Parietal lobe (tissue), 2 donors: ENCODE results near the gene TMEM101. TPM values are rescaled to one million over a fixed set of nuclear protein-coding genes. Genes with fewer than 3 reads are reported as not detected.

ENCODE experiments used
- small RNA-seq: library from RNA; depleted of rRNA; stranded (forward); fragments of <200 nt; gene quantifications from one replicate; pipeline ENCODE3, GENCODE V24; 2014; ENCODE audit warnings: low replicate concordance
- total RNA-seq: library from RNA; depleted of rRNA; stranded (reverse); fragments of >200 nt; gene quantifications from one replicate; pipeline ENCODE4 v1.2.3, GENCODE V29; 2014

Gene TMEM101
- total RNA-seq = 21.0 TPM

GRCh38 chr17:44014437-44015172, at the start of gene TMEM101:
Gene TMEM101 (minus strand): TSS chr17:44014963. CDS start chr17:44014952, 11 bp downstream.

GRCh38 chr17:44004077-44004760, 10.5 kb downstream of the TMEM101 start, which contains the start of gene NAGS:
Gene NAGS (plus strand): TSS chr17:44004622. CDS start chr17:44004664, 42 bp downstream.

Small RNA genes lying within 50 kb of the gene (small RNA-seq; reads per million reads assigned to genes)
- not detected for gene RF00012

Other genes with a start within 250 kb of the TMEM101 start
- gene DUSP3, start 236.0 kb downstream of the TMEM101 start, total RNA-seq = 38.2 TPM
- gene CFAP97D1, start 234.5 kb downstream of the TMEM101 start, total RNA-seq = not detected
- gene MPP3, start 181.8 kb downstream of the TMEM101 start, total RNA-seq = 58.5 TPM
- gene CD300LG, start 167.8 kb downstream of the TMEM101 start, total RNA-seq = not detected
- gene MPP2, start 107.4 kb downstream of the TMEM101 start, total RNA-seq = 17.5 TPM
- not detected for gene PPY, start 72.5 kb downstream of the TMEM101 start, total RNA-seq
- not detected for gene PYY, start 61.0 kb downstream of the TMEM101 start, total RNA-seq
- not detected for gene NAGS, start 10.3 kb downstream of the TMEM101 start, total RNA-seq
- 26.6 TPM for gene LSM12, start 51.7 kb upstream of the TMEM101 start, total RNA-seq
- 19.4 TPM for gene G6PC3, start 55.8 kb upstream of the TMEM101 start, total RNA-seq
- gene HDAC5, start 108.7 kb upstream of the TMEM101 start, total RNA-seq = 115 TPM
- gene HROB, start 127.0 kb upstream of the TMEM101 start, total RNA-seq = 1.9 TPM
- gene ASB16, start 155.7 kb upstream of the TMEM101 start, total RNA-seq = not detected
- 28.8 TPM for gene TMUB2, start 172.0 kb upstream of the TMEM101 start, total RNA-seq
- gene ATXN7L3, start 184.9 kb upstream of the TMEM101 start, total RNA-seq = 71.1 TPM
- gene UBTF, start 204.7 kb upstream of the TMEM101 start, total RNA-seq = 101 TPM